ENCODE data around the gene LSM5.

LSM5 gene

DNA sequence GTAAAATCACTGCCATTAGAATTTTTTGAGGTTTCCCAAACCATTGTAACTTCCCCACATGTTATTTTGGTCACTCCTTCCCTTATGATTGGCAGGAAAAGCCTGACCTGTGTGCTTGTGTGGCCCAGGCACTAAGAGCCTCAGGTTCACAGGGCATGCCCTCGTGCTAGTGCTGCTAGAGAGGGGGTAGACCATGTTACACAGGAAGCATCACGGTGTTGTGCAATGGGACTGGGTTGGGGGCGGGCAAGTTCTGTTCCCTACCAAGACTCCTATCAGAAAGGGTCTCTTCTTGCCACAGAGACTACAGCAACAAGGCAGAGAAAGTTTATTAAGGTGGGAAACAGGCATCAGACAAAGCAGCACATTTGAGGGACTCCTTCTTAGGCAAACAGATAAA, 32.2 kb downstream of the LSM5 start:
- DNase-seq = no peak

DNA sequence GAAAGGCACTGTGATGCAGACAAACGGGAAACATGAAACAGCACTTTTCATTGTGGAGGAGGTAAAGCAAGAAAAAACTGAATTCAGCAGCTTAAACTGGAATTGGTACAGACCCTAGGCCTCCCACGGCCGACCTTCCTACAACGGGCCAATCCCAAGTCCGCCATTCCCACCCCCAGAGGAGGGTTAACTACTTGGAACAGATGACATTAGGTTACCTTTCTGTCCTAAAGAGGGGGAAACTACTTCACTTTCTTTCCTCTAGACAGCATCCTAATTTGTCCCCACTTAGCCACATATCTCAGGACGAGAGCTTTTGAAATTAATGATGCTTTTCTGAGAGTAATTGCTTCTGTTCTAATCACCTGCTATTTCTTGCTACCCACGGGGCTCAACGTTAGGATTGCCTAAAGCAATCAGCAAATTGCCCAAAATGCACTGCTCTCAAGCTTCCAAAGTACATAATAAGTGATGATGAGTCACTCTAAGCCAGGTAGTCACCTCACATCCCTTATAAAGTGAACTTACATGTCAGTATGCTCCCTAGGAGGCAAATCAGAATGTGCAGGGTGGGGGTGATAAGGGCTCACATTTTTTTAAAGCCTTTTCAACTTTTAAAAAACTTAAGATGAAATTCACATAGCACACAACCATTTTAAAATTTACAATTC, 36.7 kb downstream of the LSM5 start:
- DNase-seq = no peak

DNA sequence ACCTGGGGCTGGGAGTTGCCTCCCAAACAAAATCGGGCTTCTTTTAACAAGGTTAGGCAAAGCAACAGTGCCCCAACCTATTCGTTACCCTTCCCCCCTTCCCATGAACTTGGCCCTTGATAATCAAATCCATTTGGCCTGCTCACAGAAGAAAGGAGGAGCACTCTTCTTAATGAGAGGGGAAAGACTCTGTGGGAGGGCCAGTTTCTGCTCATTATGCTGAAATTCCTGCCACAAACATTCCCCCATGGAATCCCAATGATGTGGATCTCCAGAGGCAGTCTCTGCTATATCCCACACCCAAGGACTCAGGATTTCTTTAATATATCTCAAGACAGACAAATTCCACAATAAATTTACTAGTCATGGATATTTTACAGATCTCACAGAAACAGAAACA, 43.0 kb downstream of the LSM5 start:
- no peak for DNase-seq

DNA sequence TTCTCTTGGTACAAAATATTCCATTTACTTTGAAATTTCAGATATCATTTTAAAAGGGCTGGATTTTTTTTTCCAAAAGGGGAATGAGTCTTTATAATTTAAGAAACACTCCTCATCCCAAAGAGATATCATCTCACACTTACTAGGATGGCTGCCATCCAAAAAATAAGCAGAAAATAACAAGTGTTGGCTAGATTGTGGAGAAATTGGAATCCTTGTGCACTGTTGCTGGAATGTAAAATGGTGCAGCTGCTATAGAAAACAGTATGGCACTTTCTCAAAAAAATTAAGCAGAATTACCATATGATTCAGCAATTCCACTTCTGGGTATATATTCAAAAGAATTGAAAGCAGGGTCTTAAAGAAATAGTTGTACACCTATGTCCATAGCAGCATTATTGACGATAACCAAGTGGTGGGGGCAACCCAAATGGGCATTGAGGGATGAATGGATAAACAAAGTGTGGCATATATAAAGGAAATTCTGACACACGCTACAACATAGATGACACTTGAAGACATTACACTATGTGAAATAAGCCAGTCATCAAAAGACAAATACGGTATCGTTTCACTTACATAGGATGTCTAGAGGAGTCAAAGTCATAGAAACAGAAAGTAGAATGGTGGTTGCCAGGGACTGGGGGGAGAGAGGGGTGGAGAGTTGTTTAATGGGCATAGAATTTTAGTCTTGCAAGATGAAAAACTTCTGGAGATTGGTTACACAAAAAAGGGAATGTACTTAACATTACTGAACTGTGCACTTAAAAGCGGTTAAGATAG, 53.8 kb downstream of the LSM5 start:
- DNase-seq = no peak
